Pons (tissue), 1 donor: ENCODE measurements around the gene GNB1L.

ENCODE experiments used
- DNase-seq: peaks from one replicate; pipeline ENCODE4 v3.0.0-alpha.2; 2016; ENCODE audit warnings: low spot score

Gene GNB1L

GRCh38 chr22:19760951-19761724, 93.5 kb downstream of the GNB1L start:
- DNase-seq, result no peak

GRCh38 chr22:19760058-19760950, 94.4 kb downstream of the GNB1L start, which contains the start of gene TBX1:
TBX1 (plus strand) TSS chr22:19760778; CDS start chr22:19760844, 66 bp downstream.
- DNase-seq, result no peak

DNA sequence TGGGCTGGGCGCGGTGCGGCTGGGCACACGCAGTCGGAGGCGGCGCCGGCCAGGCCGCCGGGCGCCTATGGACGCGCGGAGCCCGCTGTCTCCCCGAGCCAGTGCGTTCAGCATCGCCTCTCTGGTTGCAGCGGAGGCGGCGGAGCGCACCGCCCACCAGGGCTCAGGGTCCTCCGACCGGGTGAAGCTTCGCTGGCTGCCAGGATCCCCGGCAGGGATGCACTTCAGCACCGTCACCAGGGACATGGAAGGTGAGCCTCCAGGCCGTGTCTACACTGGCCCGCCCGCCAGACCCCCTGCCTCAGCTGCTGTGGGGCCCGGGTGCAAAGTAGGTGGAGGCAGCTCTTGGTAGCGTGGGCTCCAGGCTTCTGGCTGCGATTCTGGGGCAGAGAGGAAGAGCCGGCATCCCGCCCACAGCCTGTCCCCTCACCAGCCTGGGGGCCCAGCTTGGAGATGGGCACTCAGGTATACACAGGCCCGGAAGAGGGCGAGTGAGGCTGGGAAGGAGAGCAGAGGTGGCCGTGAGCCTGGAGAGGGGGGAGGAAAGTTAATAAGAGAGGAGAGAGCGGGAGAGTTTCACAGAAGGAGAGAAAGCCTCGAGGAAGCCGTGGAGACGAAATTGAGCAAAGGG, 95.1 kb downstream of the GNB1L start:
- no peak for DNase-seq

DNA sequence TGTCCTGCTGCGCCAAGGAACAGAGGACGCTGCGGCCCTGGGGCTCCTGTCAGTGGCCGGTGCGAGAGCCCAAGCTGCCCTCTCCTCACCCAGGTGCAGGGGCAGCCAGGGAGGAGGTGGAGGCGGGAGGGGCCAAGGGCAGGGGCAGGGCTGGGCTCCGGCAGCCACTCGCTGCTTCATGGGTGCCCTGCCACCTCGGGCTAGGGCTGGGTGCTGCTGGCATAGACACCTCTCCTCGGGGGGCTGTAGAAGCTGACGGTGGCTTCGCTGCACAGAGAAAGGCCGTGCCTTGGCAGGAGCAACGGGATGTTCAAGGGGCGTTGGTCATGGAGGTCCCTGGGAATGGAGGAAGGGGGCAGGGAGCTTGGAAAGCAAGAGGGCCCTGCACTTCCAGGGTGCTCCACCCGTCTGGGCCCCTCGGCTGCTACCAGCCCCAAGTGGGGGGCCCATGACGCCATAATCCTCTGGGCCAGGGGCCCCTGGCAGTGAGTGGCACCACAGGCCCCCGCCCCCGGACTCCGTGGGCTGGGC, 95.7 kb downstream of the GNB1L start:
- DNase-seq, result no peak

DNA sequence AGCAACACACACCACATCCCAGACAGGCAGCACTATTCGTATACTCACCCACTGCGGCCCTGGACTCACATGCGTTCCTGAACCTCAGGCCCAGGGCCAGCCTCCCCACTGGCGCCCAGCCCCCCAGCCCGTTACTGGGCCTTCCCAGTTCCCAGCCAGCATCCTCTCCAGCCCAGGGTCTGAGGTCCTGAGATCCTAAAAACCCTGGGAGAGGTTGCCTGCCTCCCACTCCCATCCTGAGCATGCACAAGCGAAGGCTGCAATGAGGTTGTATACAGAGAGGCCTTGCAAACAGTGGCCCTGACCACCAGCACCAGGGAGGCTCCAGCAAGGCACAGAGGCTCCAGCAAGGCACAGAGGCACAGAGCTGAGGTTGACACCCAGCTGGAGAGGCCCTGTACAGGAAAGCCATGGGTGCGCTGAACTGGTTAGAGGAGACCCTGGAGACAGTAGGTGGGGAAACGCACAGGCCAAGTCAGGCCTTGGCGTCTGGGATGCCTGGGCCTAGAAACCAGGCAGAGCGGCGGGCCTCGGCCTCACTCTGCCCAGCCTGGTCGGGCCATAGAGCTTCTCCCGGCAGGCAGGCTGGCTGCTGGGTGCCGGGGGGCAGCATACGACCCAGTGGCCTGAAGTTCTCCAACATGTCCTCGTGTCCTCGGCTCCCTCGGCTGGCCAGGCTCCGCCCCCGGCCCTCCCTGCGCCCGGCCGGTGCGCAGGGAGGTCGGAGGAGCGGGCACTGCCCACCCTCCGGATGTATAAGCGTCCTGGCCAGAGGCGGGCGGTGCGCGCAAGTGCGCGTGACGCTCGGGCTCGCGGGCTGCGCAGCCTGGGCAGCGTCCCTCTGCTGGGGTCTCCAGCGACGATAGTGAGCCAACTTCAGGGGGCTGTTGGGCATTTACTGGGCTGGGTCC, 96.4 kb downstream of the GNB1L start:
- DNase-seq, result no peak

DNA sequence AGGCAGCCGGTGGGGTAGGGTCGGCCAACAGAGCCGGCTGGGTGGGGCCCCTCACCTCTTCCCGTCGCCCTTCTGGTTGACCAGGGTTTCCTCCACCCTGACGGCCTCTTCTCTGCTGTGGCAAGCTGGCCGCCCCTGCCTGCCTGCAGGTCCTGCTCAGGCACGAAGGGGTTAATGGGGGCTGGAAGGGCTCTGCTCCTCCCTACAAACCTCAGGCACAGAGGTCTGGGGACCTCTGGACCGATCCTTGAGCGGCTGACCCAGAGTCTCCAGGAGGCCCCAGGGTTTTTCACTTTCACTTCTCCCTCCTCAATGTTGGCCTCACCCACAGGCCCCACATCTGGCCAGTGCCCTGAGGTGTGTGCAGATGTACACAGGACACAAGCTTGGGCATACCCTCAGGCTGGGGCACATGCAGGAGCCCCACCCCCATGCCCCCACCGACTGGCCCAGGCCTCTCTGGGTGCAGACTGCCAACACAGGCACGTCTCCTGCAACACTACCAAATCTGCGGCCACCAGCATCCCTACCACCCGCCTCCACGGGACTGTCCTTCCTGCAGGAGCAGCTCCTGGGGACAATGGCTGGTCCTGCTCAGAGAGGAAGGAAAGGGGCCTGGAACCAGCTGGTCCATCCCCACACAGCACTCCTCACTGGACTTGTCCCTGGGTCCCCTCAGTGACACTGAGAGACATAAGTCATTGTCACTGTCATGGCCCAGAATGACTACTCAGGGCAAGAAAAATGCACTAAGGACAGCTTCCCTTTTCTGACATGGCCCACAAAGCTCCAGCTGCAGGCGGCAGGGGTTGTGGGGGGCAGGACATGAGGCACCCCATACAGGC, 97.3 kb downstream of the GNB1L start:
- DNase-seq, result no peak

DNA sequence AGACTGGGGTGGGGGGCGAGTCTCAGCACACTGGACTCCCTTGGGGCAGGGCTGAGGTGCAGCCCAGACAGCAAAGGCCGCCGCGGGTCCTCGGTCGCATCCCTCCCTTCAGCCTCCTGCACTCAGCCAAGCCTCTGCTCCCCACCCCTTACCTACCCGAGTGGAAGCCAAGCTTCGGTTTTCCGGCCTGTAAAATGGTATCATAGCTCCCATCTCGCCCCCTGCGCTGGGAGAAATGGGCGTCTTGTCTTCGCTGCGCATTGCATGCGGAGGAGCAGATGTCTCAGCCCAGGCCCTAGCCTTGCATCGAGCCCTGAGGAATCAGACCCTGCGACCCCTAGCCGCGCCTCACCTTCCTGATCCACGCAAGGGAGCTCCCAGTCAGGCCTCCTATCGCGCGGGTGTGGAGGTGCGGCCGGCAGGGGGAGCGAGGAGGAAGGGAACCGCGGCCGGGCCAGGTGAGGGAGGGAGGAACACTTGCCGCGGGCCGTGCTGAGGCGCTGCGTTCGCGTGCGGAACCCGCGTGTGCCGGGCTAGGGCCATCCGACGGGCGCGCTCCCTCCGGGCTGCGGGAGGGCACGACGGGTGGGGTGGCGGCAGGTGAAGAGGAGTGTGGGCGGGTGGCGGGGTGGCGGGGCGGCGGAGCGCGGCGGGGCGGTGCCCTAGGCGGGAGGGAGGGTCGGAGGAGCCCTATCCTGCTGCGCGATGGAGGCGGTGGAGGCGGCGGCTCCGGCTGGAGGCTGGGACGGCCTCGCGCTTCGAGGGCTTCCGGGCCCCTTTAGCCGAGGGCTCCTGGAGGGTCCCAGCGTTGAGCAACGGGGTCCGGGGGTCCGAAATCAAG, 98.2 kb downstream of the GNB1L start:
- DNase-seq, result no peak

DNA sequence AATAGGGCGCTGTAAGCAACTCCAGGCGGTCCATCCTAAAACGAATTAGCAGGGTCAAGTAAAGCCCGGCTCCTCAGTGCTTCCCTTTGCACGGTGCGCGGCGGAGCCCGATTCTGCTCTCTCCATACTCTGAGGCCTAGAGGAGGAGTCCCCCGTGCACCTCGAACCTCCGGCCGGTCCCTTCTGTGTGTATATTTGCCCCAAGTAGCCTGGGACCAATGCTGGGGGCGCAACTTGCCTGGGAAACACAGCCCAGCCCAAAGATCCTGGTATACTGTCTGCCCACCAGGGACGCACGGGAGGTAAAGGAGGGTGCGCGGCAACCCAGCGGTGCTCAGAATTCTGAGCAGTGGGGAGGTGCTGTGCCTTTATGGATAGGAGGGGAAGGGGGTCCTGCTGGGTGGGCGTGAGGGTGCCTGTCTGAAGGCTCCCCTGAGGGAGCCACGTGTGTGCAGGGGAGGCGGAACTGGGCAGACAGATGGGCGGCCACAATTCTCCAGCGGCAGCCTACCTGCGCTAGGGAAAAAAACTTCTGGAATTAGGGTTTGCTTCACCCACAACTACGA, 98.9 kb downstream of the GNB1L start:
- DNase-seq, result no peak

DNA sequence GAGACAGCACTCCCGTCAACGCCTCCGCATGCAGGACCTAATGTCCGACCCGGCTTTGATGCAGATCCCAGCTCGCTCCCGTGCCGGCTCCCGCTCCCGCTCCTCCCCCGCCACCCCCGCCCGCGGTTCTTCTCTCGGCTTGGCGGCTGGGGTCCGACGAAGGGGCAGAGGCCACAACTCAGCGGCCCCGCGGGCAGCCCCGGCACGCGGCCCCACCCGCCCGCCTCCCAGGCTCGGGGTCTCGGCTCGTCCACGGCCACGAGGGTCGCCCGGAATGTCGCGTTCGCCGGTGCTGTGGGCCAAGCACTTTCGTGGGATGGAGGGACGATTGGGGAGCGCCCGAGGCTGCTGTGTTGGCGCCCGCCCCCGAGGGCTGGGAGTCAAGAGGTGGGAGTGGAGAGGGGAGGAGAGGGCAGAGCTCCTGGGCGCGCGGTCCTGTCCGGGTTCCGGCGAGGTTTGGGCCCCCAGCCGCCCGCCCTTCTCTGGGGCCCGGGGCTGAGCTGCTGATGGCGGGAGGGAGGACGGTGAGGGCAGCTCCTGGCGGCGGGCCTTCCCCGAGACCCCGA, 99.4 kb downstream of the GNB1L start:
- DNase-seq, result no peak

- no peak for DNase-seq
These were observed 100.0 kb downstream of the GNB1L start for GRCh38 chr22:19754701-19755144.

GRCh38 chr22:19753996-19754700, 100.5 kb downstream of the GNB1L start:
- DNase-seq, result no peak

DNA sequence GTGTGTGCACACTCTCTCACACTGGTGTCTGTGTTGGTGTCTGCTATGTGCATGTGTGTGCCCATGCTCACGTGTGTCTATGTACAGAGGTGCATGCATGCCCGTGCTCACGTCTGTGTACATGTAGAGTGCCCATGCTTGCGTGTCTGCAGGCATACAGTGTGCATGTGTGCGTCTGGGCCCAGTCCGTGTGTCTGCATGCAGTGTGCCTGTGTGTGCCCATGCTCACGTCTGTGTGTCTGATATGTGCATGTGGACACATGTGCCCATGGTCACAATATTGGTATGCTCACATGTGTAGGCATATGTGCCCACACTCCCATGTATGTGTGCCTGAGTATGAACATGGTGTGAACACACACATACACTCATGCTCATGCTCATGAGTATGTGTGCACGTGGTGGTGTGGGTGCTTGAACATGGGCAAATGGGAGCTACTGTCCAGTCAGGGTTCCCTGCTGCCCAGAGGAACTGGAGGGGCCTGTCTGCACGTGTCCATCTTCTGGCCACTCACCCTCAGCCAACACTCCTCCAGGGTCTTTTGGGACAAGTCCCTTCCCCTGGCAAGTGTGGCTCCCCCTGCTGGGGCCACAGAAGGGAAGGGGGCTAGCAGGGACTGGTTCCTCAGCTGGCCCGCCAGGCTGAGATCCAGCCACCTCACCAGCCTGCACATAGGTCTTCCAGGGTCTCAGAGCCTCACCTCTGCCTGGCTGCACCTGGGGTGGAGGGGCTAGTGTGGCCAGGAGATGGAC, 101.4 kb downstream of the GNB1L start:
- DNase-seq, result no peak

DNA sequence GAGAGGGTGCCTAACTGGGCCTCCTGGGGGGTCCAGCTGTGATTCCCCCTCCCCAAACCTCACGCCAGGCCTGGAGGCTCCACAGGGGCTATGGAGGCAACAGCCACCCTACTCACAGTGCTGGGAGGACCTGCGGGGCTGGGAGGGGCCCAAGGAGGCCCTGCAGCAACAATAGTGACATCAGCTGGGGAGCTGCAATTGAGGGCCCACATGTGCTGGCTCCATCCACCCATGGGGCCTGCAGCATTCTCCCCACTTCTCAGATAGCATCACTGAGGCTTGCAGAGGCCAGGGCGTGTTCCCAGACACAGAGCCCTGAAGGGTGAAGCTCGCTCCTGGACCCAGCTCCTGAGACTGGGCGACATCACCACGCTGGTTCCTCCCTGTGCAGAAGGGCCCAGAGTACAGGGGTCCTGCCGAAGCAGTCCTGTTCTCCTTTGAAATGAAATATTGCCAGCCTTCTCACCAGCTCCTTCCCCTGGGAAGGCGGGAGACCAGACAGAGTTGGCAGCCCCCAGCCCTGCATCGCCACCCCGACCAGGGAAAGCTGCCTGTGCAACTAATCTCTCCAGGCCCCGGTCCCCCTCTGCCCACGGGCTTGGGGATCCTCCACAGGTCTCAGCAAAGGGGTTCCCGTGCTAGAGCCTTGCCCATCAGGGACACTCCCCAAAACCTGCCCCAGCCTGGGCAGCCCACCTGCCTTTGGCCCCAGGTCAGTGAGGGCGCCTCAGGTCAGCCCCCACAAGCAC, 103.0 kb downstream of the GNB1L start:
- DNase-seq, result no peak

DNA sequence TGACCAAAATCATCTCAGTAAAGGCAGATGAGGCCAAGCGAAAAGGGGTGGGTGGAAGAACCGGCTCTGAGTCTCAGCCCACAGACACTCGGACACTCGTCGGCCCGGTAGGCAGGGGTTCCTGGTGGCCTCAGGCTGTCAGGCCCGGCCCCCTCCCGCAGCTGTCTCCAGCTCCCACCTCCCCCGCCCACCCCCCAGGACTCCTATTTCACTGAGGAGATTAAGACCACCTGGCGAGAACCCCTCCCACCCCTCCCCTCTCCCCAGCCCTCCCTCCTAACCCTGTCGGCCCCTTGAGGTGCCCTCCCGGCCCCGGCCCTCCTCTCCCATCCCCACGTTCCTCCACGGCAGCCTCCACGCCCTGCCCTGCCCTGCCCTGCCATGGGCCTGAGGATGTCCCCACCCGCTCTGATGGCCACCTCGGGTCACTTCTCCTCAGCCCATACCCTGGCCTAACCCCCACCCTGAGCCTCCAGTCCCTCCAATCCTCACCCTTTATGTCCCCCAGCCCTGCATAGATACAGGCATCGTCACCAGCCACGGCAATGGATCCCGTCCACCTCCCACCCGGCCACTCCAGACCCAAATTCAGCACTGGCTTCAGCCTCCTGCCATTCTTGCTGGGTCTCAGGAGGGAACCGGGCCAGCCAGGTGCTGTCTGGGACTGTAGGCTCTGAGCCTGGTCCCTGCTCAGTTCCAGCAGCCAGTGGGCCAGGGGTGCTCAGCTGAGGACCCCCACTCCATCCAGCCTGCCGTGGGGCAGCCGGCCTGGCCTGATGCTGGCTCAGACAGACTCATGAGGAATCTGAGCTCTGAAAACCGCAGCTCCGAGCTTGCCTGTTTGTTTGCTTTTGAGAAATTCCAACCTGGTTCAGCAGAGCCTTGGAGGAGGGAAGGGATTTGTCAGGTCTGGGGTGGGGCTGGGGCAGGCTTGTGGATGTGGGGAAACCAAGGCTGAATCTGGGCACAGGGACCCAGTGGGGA, 103.9 kb downstream of the GNB1L start:
- no peak for DNase-seq

- no peak for DNase-seq
These were observed 104.8 kb downstream of the GNB1L start for GRCh38 chr22:19749876-19750275.
